Measurements from ENCODE around the gene TCP11. TPM values are rescaled to one million over a fixed set of nuclear protein-coding genes. Genes with fewer than 3 reads are reported as not detected.

The TCP11 gene
- total RNA-seq, 3 donors from 2014 or later, result 0.32 to 0.66 TPM; not detected in 1

GRCh38 chr6:35161776-35162607 lies 20.9 kb upstream of the TCP11 start:
- Histone ChIP-seq H3K27ac (no peak overlapping the region), H3K4me1 (no peaks in the 10 kb centered on the region), H3K27me3 (no peaks in the 10 kb centered on the region)

DNA sequence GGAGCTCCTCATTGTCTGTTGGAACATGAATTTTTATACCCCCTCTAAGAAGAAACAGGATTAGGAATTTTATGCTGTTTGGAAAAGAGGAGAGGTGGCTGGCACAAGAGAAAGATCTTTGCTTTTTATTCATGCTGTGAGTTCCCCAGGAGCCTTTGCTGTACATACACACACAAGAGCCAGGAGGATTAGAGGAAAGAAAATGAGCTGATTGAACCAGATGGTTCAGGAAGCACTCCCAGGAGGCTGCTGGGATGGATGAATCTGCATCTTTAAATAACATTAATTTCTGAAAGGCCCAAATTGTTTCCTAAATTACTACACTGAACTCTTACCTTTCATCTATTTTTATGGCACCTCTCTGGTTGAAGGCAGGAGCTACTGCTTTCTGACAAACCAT lies 20.1 kb upstream of the TCP11 start:
- TF ChIP-seq POLR2A (IDR thresholded peaks at IDR 0.05) (no peak), POLR2AphosphoS5 (IDR thresholded peaks at IDR 0.05) (no peak)
- TF ChIP-seq, protein P1, sequence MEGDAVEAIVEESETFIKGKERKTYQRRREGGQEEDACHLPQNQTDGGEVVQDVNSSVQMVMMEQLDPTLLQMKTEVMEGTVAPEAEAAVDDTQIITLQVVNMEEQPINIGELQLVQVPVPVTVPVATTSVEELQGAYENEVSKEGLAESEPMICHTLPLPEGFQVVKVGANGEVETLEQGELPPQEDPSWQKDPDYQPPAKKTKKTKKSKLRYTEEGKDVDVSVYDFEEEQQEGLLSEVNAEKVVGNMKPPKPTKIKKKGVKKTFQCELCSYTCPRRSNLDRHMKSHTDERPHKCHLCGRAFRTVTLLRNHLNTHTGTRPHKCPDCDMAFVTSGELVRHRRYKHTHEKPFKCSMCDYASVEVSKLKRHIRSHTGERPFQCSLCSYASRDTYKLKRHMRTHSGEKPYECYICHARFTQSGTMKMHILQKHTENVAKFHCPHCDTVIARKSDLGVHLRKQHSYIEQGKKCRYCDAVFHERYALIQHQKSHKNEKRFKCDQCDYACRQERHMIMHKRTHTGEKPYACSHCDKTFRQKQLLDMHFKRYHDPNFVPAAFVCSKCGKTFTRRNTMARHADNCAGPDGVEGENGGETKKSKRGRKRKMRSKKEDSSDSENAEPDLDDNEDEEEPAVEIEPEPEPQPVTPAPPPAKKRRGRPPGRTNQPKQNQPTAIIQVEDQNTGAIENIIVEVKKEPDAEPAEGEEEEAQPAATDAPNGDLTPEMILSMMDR (IDR thresholded peaks at IDR 0.05), result no peak
- Histone ChIP-seq H3K27ac (no peak overlapping the region), H3K9me3 (no peaks in the 10 kb centered on the region)

More at GRCh38 chr6:35161776-35162607, 20.9 kb upstream of the TCP11 start:
- H3K36me3 ChIP-seq, result no peaks in the 10 kb centered on the region
- intact Hi-C loops (cut with DNase I; ENCODE audit: low total_unique reads), result loop anchor here (5.0 kb wide), 1 partner anchor 865 kb away; the partner anchor contains the start of gene MAPK14
- H3K4me3 ChIP-seq, result no peak overlapping the region
- no peaks in the 10 kb centered on the region for H3K9me3 ChIP-seq
- no peak for TF ChIP-seq POLR2A (IDR thresholded peaks at IDR 0.05)
- no peak for TF ChIP-seq POLR2AphosphoS5 (IDR thresholded peaks at IDR 0.05)
- TF ChIP-seq, protein P1 (IDR thresholded peaks at IDR 0.05), result no peak
- no peak for DNase-seq (ENCODE audit: low spot score in 2 of 2)

DNA sequence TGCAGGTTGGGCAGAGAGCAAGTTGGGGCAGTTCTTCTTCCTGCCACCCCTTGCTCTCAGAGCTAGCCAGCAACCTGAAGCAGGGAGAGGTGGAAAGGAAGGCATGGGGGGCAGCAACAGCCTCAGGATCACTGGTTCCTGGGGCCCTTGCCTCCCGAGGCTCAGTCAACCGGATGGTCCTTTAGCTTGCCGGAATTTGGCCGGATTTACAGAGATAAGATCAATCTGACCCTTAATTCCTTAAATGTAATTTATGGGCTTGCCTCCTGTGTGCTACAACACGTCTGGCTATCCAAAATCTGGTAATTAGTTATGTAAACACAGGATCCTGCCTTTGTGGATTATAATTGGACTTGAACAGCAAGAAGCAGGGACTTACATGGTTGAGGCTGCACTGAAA lies 19.5 kb upstream of the TCP11 start:
- H3K36me3 ChIP-seq, result no peaks in the 10 kb centered on the region
- no peak for DNase-seq (ENCODE audit: low spot score in 2 of 2)
- no peaks in the 10 kb centered on the region for H3K4me1 ChIP-seq
- TF ChIP-seq POLR2A (IDR thresholded peaks at IDR 0.05) (no peak), POLR2AphosphoS5 (IDR thresholded peaks at IDR 0.05) (no peak)
- TF ChIP-seq, protein P1 (IDR thresholded peaks at IDR 0.05), result no peak
- H3K27ac ChIP-seq, result no peak overlapping the region
- H3K27me3 ChIP-seq, result no peaks in the 10 kb centered on the region
- intact Hi-C loops (cut with DNase I; ENCODE audit: low total_unique reads), result loop anchor here (5.0 kb wide), 1 partner anchor 867 kb away; the partner anchor contains the start of gene MAPK14
- H3K4me3 ChIP-seq, result no peak overlapping the region
- H3K9me3 ChIP-seq, result no peaks in the 10 kb centered on the region

More for the DNA sequence above, 20.1 kb upstream of the TCP11 start:
- intact Hi-C loops (cut with DNase I; ENCODE audit: low total_unique reads), result loop anchor here (5.0 kb wide), 1 partner anchor 866 kb away; the partner anchor contains the start of gene MAPK14
- H3K36me3 ChIP-seq, result no peaks in the 10 kb centered on the region
- DNase-seq (ENCODE audit: low spot score in 2 of 2), result no peak
- H3K27me3 ChIP-seq, result no peaks in the 10 kb centered on the region
- no peak overlapping the region for H3K4me3 ChIP-seq
- H3K4me1 ChIP-seq, result no peaks in the 10 kb centered on the region

GRCh38 chr6:35158520-35158919 lies 17.4 kb upstream of the TCP11 start:
- H3K4me1 ChIP-seq, result no peaks in the 10 kb centered on the region
- no peaks in the 10 kb centered on the region for H3K36me3 ChIP-seq
- no peak overlapping the region for H3K4me3 ChIP-seq
- no peaks in the 10 kb centered on the region for H3K27me3 ChIP-seq
- TF ChIP-seq POLR2A (IDR thresholded peaks at IDR 0.05) (no peak), POLR2AphosphoS5 (IDR thresholded peaks at IDR 0.05) (no peak)
- TF ChIP-seq, protein P1 (IDR thresholded peaks at IDR 0.05), result no peak
- no peaks in the 10 kb centered on the region for H3K9me3 ChIP-seq
- no peak for DNase-seq (ENCODE audit: low spot score in 2 of 2)
- intact Hi-C loops (cut with DNase I; ENCODE audit: low total_unique reads), result no loop called here
- no peak overlapping the region for H3K27ac ChIP-seq

DNA sequence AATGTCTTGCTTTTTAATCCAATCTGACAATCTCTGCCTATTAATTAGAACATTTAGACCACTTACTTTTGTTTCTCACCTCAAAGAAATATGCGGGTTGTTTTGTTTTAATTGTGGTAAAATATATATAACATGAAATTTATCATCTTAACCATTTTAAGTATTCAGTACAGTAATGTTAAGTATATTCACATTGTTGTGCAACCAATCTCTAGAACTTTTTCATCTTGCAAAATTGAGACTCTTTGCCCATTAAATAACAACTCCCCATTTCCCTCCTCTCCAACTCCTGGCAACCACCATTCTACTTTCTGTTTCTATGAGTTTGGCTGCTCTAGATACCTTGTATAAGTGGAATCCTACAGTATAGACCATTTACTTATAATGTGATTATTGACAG lies 13.8 kb upstream of the TCP11 start:
- H3K4me3 ChIP-seq, result no peak overlapping the region
- TF ChIP-seq, protein P1 (IDR thresholded peaks at IDR 0.05), result no peak
- TF ChIP-seq POLR2AphosphoS5 (IDR thresholded peaks at IDR 0.05) (no peak), POLR2A (IDR thresholded peaks at IDR 0.05) (no peak)
- intact Hi-C loops (cut with DNase I; ENCODE audit: low total_unique reads), result no loop called here

More for the DNA sequence above, 13.8 kb upstream of the TCP11 start:
- Histone ChIP-seq H3K36me3 (no peaks in the 10 kb centered on the region), H3K4me1 (no peaks in the 10 kb centered on the region), H3K9me3 (no peaks in the 10 kb centered on the region), H3K27me3 (no peaks in the 10 kb centered on the region), H3K27ac (no peak overlapping the region)
- DNase-seq (ENCODE audit: low spot score in 2 of 2), result no peak
